Stimulated activated CD4-positive, alpha-beta T cell treated with anti-CD3 and anti-CD28 coated beads, Interleukin-4, amount 100 ng/mL, for 4 hours (primary cell): Measurements from ENCODE around the gene SMG7.
"Not testable (repeated sequence)": the region's sequence is repeated elsewhere in the genome, so short reads cannot be mapped to it uniquely, and the experiment has no call there.

Experiments
- DNase-seq, 2 experiments: peaks; one replicate each; pipeline ENCODE4 v3.0.0-alpha.2; 2020

SMG7 gene, protein sequence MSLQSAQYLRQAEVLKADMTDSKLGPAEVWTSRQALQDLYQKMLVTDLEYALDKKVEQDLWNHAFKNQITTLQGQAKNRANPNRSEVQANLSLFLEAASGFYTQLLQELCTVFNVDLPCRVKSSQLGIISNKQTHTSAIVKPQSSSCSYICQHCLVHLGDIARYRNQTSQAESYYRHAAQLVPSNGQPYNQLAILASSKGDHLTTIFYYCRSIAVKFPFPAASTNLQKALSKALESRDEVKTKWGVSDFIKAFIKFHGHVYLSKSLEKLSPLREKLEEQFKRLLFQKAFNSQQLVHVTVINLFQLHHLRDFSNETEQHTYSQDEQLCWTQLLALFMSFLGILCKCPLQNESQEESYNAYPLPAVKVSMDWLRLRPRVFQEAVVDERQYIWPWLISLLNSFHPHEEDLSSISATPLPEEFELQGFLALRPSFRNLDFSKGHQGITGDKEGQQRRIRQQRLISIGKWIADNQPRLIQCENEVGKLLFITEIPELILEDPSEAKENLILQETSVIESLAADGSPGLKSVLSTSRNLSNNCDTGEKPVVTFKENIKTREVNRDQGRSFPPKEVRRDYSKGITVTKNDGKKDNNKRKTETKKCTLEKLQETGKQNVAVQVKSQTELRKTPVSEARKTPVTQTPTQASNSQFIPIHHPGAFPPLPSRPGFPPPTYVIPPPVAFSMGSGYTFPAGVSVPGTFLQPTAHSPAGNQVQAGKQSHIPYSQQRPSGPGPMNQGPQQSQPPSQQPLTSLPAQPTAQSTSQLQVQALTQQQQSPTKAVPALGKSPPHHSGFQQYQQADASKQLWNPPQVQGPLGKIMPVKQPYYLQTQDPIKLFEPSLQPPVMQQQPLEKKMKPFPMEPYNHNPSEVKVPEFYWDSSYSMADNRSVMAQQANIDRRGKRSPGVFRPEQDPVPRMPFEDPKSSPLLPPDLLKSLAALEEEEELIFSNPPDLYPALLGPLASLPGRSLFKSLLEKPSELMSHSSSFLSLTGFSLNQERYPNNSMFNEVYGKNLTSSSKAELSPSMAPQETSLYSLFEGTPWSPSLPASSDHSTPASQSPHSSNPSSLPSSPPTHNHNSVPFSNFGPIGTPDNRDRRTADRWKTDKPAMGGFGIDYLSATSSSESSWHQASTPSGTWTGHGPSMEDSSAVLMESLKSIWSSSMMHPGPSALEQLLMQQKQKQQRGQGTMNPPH

GRCh38 chr1:183472488-183473216 lies at the start of gene SMG7:
Gene SMG7 (plus strand): TSS chr1:183472499. CDS start chr1:183472621, 122 bp downstream.
- peak; percentile 51 to 65 for DNase-seq

DNA sequence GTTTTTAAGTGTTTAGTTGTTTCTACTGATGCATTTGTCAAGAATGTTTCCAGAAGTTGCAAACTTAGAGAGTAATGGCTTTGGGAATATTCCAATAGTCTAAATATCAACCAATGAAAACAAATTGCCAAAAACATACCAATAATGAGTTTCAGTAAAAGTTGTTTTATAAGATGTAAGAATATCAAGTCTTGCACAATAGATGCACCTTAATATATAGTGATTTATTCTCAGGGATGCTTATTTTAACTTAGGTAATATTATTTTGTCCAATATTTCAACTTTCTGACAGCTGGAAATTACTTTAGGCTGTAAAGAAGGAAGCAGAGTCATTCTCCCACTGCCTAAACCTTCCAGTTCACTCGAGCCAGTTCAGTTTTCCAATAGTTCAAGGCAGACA lies 48.8 kb upstream of the SMG7 start:
- no peak for DNase-seq

DNA sequence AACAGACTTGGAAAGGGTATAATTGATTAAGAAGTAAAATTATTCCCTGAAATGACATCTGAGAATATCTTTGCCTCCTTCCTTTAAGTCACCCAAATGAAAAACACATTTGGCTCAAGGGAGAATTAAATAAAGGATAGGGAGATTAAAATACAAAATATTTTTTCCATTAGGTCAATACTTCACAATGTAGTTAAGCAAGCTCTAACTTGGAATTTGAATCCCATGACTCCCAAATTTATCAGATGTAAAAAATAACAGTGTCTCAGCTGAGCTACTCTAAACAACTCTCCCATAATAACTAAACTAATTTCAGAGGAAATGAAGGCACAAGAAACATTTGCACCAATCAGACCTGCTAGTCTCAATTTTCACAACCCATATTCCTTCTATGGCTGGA lies 47.6 kb upstream of the SMG7 start:
- no peak for DNase-seq

- DNase-seq, result not testable (repeated sequence)
Observed at GRCh38 chr1:183427591-183427990, 44.7 kb upstream of the SMG7 start.

- DNase-seq, result no peak
Observed at GRCh38 chr1:183431840-183432547, 40.3 kb upstream of the SMG7 start.

- DNase-seq, result no peak
Observed at GRCh38 chr1:183432548-183432875, 39.8 kb upstream of the SMG7 start.

GRCh38 chr1:183433703-183434102 lies 38.6 kb upstream of the SMG7 start:
- no peak for DNase-seq

DNA sequence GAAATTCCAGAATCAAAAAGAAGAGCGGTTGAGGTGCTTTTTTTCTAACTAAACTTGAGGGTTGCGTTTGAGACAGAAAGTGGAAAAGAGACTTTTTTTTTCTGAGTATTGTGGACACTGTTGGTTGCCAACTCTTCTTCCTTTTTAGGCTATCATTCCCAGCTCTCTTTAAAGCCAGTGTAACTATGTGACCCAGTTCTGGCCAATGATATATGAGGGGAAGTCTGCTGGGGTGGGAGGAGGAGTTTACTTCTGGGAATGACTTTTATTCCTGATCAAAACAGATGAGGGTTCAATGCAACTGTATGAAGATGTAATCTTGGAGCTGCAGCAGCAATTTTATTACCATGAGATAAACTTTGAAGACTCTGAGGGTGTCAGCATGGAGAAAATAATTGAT lies 36.8 kb upstream of the SMG7 start:
- no peak for DNase-seq

DNA sequence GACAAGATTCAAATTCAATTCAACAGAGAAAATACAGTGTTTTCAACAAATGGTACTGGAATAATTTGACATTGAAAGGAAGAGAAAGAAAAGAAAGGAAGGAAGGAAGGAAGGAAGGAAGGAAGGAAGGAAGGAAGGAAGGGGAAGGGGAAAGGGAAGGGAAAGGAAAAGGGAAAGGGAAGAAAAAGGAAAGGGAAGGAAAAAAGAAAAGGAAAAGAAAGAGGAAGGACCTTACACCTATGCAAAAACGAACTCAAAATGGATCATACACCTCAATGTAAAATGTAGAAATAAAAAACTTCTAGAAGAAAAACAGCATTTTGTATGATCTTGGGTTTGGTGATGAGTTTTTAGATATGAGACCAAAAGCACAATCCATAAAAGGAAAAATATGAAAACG lies 34.2 kb upstream of the SMG7 start:
- no peak for DNase-seq

DNA sequence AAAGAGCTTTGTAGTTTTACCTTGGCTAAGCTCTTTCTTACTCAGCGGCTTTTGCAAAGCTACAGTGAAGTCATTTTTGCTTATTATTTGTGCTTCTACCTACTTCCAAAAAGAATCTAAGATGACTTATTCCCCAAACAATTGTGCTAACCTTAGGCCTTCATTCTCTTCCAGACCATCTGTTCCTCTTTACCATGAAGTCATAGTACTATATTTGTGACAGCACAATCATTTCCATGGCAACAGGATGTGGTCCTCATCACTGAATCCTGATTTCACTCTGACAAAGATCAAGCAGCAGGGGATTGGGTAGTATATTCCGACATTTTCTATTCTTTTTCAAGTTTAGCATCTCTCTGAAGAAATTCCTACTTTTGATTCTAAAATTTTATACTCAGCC lies 29.3 kb upstream of the SMG7 start:
- DNase-seq, result no peak

- no peak for DNase-seq
Observed at GRCh38 chr1:183443466-183443865, 28.8 kb upstream of the SMG7 start.

- no peak for DNase-seq
Observed at GRCh38 chr1:183444243-183444642, 28.1 kb upstream of the SMG7 start.

GRCh38 chr1:183449223-183449770 lies 23.0 kb upstream of the SMG7 start:
- no peak for DNase-seq

DNA sequence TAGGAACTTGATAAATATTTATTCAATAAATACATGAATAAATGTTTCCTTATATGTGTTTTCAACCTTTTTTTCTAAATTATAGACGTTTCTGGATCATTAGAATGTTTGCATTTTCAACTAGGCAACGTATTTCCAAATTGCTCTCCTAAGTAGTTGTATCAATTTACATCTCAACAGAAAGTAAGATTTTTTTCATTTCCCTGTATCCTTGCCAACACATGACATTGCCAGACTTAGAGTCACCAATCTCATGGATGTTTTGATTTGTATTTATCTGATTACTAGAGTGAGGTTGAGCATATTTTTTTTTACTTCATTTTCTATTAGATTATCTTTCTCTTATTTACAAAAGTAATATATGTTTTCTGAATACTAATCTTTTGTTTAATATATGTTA lies 22.2 kb upstream of the SMG7 start:
- no peak for DNase-seq

DNA sequence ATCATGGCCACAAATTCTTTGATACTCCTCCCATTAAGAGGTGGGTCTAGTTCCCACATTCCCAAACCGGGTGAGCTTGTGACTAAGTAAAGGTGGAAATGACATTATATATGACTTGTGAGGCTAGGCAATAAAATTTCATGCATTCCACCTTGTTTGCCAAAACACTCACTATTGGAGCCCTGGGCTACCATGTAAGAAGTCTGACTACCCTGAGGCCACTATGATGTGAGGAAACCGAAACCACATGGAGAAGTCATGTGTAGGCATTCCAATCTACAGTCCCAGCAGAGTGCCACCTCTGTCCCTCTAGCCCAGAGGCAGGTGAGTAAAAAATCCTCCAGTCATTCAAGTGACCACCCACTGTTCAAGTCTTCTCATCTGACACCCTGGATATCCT lies 17.9 kb upstream of the SMG7 start:
- no peak for DNase-seq

DNA sequence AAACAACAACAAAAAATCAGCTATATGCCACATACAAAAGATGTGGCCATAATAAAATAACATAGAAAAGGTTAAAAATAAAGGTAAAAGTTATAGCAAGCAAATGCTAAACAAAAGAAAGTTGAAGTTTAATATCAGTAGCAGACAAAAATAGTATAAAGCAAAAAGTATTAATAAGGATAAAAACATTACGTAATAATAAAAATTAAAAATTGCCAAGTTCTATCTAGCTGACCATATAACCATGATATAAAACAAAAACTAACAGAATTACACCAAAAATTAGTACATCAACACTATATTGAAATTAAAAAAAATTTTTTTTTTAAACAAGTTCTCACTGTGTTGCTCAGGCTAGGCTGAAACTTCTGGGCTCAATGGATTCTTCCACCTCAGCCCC lies 15.5 kb upstream of the SMG7 start:
- no peak for DNase-seq

GRCh38 chr1:183457449-183457848 lies 14.8 kb upstream of the SMG7 start:
- DNase-seq, result no peak

DNA sequence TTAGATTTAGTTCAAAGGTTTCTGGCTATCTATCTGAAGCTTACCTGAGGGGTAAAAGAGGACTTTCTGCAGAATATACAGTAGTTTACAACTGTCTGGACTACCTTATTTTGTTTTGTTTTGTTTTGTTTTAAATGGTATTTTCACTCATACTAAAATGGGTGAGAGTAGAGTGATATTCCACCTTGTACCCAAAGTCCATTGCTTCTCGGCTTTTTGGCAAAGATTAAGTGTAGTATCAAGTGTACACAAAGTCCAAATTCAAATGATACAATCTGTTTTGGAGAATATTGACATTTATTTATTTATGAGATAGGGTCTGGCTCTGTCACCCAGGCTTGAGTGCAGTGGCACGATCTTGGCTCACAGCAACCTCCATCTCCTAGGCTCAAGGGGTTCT lies 11.7 kb upstream of the SMG7 start:
- DNase-seq, result no peak

- no peak for DNase-seq
Observed at GRCh38 chr1:183461350-183461749, 10.9 kb upstream of the SMG7 start.

DNA sequence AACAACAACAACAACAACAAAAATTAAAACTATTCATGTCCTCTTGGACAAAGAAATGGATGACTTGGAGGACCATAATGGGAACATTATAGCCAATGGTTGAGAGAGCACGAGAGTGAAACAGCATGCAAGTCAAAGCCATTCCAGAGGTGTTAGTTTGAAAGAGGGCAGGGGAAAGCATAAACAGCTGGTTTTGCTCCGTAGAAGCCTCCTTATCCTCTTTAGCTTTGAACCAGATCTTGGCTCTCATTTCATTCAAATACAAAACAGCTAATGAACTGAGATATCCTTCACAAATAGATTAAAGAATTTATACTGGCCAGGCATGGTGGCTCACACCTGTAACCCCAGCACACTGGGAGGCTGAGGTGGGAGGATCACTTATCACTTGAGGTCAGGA lies 8.7 kb upstream of the SMG7 start:
- no peak for DNase-seq

GRCh38 chr1:183466781-183467180 lies 5.5 kb upstream of the SMG7 start:
- DNase-seq, result no peak

GRCh38 chr1:183467687-183468086 lies 4.6 kb upstream of the SMG7 start:
- DNase-seq, result no peak
